BJ (cell line): Measurements from ENCODE around the gene WDR37. TPM values are rescaled to one million over a fixed set of nuclear protein-coding genes. Genes with fewer than 3 reads are reported as not detected.

ENCODE experiments used
- CTCF ChIA-PET: fragments of 350-600 bp; formaldehyde crosslinking; extraction: SDS; loops from one replicate; lab custom pipeline; 2021; ENCODE audit warnings: antibody characterized with exemption, inconsistent platforms; lab: Yijun Ruan, JAX
- POLR2A ChIA-PET: fragments of 300-600 bp; sonication (Branson Sonifier 250); formaldehyde crosslinking; extraction: SDS; loops from one replicate; lab custom pipeline; 2021; ENCODE audit warnings: antibody characterized with exemption; lab: Charles Lee
- DNase-seq: peaks from one replicate; pipeline ENCODE4 v3.0.0-alpha.2; 2011; ENCODE audit warnings: low read depth
- H3K27me3 ChIP-seq: 2 replicates; pipeline ENCODE4 v1.6.0; 2011; ENCODE audit warnings: low read length; ENCODE audit not compliant: control insufficient read depth, insufficient read depth
- H3K36me3 ChIP-seq: 2 replicates; pipeline ENCODE4 v1.5.1; 2011; ENCODE audit warnings: low read length; ENCODE audit not compliant: control insufficient read depth, insufficient read depth
- H3K4me3 ChIP-seq: 2 replicates; pipeline ENCODE4 v1.5.1; 2011; ENCODE audit warnings: low read depth, mild to moderate bottlenecking, control low read depth, low read length
- polyA plus RNA-seq: library from polyadenylated mRNA; depleted of rRNA; stranded (reverse); fragments of >200 nt; gene quantifications from 2 replicates; pipeline ENCODE4 v1.2.3, GENCODE V29; 2011
- TF ChIP-seq, protein P1 (sequence below): IDR thresholded peaks from 2 replicates; pipeline ENCODE4 v1.5.1; 2011; ENCODE audit warnings: low read depth, mild to moderate bottlenecking, control low read depth, inconsistent platforms, low read length, moderate library complexity; ENCODE audit not compliant: insufficient read depth

WDR37 gene
- polyA plus RNA-seq, 1 experiment, result 12.7 TPM

DNA sequence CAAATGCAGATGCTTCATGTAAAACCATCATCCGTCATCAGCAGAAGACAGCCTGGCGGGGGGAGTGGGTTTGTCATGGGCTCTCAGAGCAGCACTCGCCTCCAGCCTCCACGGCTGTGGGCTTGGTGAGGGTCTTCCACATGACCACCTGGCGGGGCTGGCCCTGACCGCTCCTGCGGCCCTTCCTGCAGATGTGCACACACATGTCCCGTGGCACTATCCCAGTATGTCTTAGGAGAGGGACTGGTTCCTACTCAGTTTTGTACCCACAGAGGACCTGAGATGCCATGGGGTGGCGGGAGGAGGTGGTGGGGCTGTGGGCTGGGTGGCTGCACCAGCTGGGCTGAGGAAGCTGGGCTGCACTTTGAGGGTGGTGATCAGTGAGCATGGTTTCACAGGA is 35.2 kb upstream of the WDR37 start:
- POLR2A ChIA-PET, result no interaction called here
- Histone ChIP-seq H3K36me3 (peaks cover 11% of the 10 kb centered on the region), H3K4me3 (no peak overlapping the region), H3K27me3 (no peaks in the 10 kb centered on the region)
- TF ChIP-seq, protein P1, sequence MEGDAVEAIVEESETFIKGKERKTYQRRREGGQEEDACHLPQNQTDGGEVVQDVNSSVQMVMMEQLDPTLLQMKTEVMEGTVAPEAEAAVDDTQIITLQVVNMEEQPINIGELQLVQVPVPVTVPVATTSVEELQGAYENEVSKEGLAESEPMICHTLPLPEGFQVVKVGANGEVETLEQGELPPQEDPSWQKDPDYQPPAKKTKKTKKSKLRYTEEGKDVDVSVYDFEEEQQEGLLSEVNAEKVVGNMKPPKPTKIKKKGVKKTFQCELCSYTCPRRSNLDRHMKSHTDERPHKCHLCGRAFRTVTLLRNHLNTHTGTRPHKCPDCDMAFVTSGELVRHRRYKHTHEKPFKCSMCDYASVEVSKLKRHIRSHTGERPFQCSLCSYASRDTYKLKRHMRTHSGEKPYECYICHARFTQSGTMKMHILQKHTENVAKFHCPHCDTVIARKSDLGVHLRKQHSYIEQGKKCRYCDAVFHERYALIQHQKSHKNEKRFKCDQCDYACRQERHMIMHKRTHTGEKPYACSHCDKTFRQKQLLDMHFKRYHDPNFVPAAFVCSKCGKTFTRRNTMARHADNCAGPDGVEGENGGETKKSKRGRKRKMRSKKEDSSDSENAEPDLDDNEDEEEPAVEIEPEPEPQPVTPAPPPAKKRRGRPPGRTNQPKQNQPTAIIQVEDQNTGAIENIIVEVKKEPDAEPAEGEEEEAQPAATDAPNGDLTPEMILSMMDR, result no peak
- DNase-seq, result no peak
- CTCF ChIA-PET, result no interaction called here

DNA sequence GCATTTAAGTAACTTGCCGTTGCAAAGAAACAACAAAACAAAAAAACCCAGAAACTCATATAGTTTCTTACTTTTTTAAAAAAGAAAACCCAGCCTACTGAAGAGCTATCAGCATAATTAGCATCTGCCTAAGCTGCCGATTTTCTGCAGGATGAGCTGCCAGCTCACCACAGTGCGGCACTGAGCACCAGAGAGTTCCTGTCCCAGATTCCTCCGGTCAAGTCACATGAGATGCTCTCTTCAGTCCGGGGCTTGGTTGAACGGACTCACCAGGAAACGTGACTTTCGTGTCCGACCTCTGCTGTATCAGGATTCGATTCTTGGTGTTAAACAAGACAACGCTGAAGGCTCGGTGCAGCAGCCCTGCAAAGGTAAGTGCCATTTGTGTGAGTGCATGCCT is 33.8 kb upstream of the WDR37 start:
- TF ChIP-seq, protein P1, result no peak
- ChIA-PET POLR2A (no interaction called here), CTCF (no interaction called here)
- no peak overlapping the region for H3K4me3 ChIP-seq
- no peaks in the 10 kb centered on the region for H3K27me3 ChIP-seq
- peaks cover 5% of the 10 kb centered on the region for H3K36me3 ChIP-seq
- no peak for DNase-seq

DNA sequence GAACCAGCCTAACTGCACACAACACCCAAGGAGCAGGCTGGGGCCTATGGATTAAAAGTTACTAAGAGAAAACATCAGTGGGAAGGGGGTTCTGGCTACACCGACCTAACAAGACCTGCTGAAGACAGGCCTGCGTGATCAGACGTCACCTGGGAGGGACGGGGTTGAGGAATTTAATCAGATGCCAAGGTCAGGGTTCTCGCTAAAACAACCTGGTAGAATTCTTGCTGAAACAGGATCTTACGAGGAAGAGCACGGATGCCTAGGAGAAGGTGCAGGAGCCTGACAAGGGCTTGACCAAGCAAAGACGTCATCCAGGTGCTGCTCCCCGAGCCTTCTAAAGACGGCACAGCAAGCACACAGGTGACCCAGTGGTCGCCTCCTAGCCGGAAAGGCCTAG is 32.1 kb upstream of the WDR37 start:
- ChIA-PET CTCF (no interaction called here), POLR2A (no interaction called here)
- Histone ChIP-seq H3K36me3 (peaks cover 5% of the 10 kb centered on the region), H3K27me3 (no peaks in the 10 kb centered on the region), H3K4me3 (no peak overlapping the region)
- TF ChIP-seq, protein P1, result no peak
- DNase-seq, result no peak

DNA sequence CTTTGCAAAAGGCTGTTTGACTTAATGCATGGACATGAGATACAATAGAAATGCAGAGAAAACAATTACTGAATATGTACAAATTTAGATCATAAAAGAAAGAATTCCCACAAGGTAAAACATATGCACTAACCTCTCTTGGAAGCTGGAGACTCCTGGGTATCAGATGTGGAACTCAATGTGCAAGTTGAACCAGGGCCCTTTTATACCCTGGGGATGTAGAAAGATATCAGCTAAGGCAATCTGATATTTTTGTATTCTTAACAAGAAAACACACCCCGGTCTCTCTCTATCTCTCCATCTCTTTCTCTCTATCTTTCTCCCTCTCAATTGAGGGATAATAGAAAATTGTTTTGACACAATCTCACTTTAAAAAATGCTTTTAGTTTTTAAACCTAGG is 30.5 kb upstream of the WDR37 start, which contains the start of gene IDI2:
Gene IDI2 (minus strand): TSS at position 177 of the 400 bp plus-strand sequence. CDS start 1,136 bp downstream, outside the sequence.
- no peak for DNase-seq
- Histone ChIP-seq H3K27me3 (no peaks in the 10 kb centered on the region), H3K4me3 (no peak within 1 kb of the TSS), H3K36me3 (0 out of 2 replicates have a peak, but pooled peaks cover 1% of the 10 kb centered on the region)
- ChIA-PET POLR2A (no interaction called here), CTCF (interaction anchor here (1.1 kb wide), 1 partner anchor 11 kb away, joined by 3 read pairs; no protein-coding TSS in a partner anchor)
- TF ChIP-seq, protein P1, result no peak

DNA sequence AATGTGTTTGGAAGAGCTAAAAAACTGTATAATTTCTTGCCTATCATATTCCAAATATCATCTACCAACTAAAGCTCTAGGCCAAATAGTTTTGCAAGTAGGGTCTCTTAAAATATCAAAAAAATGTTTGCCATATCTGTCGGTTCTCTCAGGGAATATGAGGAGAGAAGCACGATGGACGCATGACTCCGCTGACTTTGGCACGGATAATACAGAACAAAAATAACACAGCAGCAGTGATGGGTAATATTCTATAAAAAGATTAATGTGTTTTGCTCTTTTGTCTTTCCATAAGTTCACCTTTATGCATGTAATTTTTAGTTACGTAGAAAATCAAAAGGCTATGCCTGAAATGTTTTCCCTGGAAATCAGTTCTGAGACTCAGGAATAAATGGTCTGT is 29.6 kb upstream of the WDR37 start:
- no peak for DNase-seq
- POLR2A ChIA-PET, result no interaction called here
- CTCF ChIA-PET, result interaction anchor here (1.1 to 1.3 kb wide), 2 partner anchors 10 to 12 kb away, joined by 3 to 4 read pairs; no protein-coding TSS in a partner anchor
- H3K27me3 ChIP-seq, result no peaks in the 10 kb centered on the region
- TF ChIP-seq, protein P1, result no peak
- H3K36me3 ChIP-seq, result no peaks in the 10 kb centered on the region
- H3K4me3 ChIP-seq, result no peak overlapping the region
